Calu3 (cell line): Measurements from ENCODE around the gene RAB5B. TPM values are rescaled to one million over a fixed set of nuclear protein-coding genes. Genes with fewer than 3 reads are reported as not detected.

Source experiments
- BruUV-seq: library from RNA; stranded (reverse); fragments of 400-500 nt; replicated peaks from 2 replicates; lab custom pipeline; 2021; lab: Mats Ljungman, UMichigan
- CTCF ChIA-PET: fragments of 300-600 bp; sonication (Branson Sonifier 250); formaldehyde crosslinking; loops from one replicate; lab custom pipeline; 2022; ENCODE audit warnings: antibody characterized with exemption; lab: Charles Lee
- DNase-seq: peaks from one replicate; pipeline ENCODE4 v3.0.0; 2022
- H3K27ac Mint-ChIP-seq: one replicate; pipeline ENCODE4 v1.8.0; 2022; ENCODE audit warnings: mixed read lengths; ENCODE audit not compliant: unreplicated experiment
- H3K27me3 Mint-ChIP-seq: one replicate; pipeline ENCODE4 v1.8.0; 2022; ENCODE audit warnings: mixed read lengths; ENCODE audit not compliant: unreplicated experiment
- H3K36me3 Mint-ChIP-seq: one replicate; pipeline ENCODE4 v1.8.0; 2022; ENCODE audit warnings: mild to moderate bottlenecking, moderate library complexity, mixed read lengths; ENCODE audit not compliant: insufficient read depth, unreplicated experiment
- H3K4me1 Mint-ChIP-seq: one replicate; pipeline ENCODE4 v1.8.0; 2022; ENCODE audit warnings: mild to moderate bottlenecking, low read depth, mixed read lengths; ENCODE audit not compliant: unreplicated experiment
- H3K4me3 Mint-ChIP-seq: one replicate; pipeline ENCODE4 v1.8.0; 2022; ENCODE audit warnings: mild to moderate bottlenecking, low read depth, moderate library complexity, mixed read lengths; ENCODE audit not compliant: unreplicated experiment
- H3K9me3 Mint-ChIP-seq: one replicate; pipeline ENCODE4 v1.8.0; 2022; ENCODE audit warnings: low read depth, mixed read lengths; ENCODE audit not compliant: unreplicated experiment
- intact Hi-C: fragments of 100-400 bp; cut with micrococcal nuclease; formaldehyde crosslinking; loops from one replicate; pipeline ENCODE4 v1.10.0; 2022; ENCODE audit not compliant: unreplicated experiment
- total RNA-seq: library from RNA; stranded (reverse); gene quantifications from 2 replicates; pipeline ENCODE4 v1.2.3, GENCODE V29; 2022
- TF ChIP-seq, protein P1 (sequence below): fragments of 200-600 bp; IDR thresholded peaks from one replicate; pipeline ENCODE4 v1.8.0; 2022; ENCODE audit warnings: antibody characterized with exemption; ENCODE audit not compliant: unreplicated experiment

The RAB5B gene
- total RNA-seq, 1 experiment from 2014 or later: 91.6 TPM

DNA sequence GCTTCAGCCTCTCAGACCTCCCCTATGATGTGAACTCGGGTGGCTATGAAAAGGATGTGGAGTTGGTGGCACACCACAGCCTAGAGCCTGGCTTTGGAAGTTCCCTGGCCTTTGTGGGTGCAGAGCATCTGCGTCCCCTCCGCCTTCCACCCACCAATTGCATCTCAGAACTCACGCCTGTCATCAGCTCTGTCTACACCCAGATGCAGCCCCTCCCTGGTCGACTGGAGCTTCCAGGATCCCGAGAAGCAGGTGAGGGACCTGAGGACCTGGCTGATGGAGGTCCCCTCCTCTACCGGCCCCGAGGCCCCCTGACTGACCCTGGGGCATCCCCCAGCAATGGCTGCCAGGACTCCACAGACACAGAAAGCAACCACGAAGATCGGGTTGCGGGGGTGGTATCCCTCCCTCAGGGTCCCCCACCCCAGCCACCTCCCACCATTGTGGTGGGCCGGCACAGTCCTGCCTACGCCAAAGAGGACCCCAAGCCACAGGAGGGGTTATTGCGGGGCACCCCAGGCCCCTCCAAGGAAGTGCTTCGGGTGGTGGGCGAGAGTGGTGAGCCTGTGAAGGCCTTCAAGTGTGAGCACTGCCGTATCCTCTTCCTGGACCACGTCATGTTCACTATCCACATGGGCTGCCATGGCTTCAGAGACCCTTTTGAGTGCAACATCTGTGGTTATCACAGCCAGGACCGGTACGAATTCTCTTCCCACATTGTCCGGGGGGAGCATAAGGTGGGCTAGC lies 60.9 kb downstream of the RAB5B start:
- H3K27me3 Mint-ChIP-seq: no peaks in the 10 kb centered on the region
- H3K4me1 Mint-ChIP-seq: peaks cover 2% of the 10 kb centered on the region
- CTCF ChIA-PET: no interaction called here
- no peak overlapping the region for H3K27ac Mint-ChIP-seq
- DNase-seq: no peak
- no TSS peak for BruUV-seq
- TF ChIP-seq, protein P1, sequence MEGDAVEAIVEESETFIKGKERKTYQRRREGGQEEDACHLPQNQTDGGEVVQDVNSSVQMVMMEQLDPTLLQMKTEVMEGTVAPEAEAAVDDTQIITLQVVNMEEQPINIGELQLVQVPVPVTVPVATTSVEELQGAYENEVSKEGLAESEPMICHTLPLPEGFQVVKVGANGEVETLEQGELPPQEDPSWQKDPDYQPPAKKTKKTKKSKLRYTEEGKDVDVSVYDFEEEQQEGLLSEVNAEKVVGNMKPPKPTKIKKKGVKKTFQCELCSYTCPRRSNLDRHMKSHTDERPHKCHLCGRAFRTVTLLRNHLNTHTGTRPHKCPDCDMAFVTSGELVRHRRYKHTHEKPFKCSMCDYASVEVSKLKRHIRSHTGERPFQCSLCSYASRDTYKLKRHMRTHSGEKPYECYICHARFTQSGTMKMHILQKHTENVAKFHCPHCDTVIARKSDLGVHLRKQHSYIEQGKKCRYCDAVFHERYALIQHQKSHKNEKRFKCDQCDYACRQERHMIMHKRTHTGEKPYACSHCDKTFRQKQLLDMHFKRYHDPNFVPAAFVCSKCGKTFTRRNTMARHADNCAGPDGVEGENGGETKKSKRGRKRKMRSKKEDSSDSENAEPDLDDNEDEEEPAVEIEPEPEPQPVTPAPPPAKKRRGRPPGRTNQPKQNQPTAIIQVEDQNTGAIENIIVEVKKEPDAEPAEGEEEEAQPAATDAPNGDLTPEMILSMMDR: no peak
- intact Hi-C loops: no loop called here
- H3K4me3 Mint-ChIP-seq: no peak overlapping the region
- no peaks in the 10 kb centered on the region for H3K9me3 Mint-ChIP-seq
- H3K36me3 Mint-ChIP-seq: peaks cover 3% of the 10 kb centered on the region

DNA sequence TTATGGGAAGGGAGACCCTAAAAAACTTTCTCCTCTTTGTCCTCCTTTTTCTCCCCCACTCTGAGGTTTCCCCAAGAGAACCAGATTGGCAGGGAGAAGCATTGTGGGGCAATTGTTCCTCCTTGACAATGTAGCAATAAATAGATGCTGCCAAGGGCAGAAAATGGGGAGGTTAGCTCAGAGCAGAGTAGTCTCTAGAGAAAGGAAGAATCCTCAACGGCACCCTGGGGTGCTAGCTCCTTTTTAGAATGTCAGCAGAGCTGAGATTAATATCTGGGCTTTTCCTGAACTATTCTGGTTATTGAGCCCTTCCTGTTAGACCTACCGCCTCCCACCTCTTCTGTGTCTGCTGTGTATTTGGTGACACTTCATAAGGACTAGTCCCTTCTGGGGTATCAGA lies 63.3 kb downstream of the RAB5B start:
- intact Hi-C loops: no loop called here
- CTCF ChIA-PET: interaction anchor here (0.7 to 1.1 kb wide), 2 partner anchors 40 to 43 kb away, joined by 3 read pairs; partner anchors contain the start of gene SUOX
- Mint-ChIP-seq H3K4me3 (no peak overlapping the region), H3K36me3 (peaks cover 19% of the 10 kb centered on the region), H3K9me3 (no peaks in the 10 kb centered on the region), H3K27ac (no peak overlapping the region), H3K4me1 (no peaks in the 10 kb centered on the region), H3K27me3 (no peaks in the 10 kb centered on the region)
- TF ChIP-seq, protein P1: no peak
- no peak for DNase-seq
- BruUV-seq: no TSS peak

DNA sequence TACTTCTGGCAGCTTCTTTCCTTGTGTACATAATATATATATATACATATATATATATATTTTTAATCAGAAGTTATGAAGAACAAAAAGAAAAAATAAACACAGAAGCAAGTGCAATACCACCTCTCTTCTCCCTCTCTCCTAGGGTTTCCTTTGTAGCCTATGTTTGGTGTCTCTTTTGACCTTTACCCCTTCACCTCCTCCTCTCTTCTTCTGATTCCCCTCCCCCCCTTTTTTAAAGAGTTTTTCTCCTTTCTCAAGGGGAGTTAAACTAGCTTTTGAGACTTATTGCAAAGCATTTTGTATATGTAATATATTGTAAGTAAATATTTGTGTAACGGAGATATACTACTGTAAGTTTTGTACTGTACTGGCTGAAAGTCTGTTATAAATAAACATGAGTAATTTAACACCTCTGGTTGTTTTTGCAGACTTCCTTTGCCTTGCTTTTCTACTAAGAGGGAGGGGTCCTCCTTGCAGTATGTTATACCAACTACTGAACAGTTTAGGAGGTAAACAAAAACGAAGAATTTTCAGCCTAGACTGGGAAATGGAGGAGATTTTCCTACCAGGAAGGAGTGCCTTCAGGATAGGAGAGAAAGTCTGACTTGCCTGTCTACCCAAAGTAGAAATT lies 64.3 kb downstream of the RAB5B start:
- no peaks in the 10 kb centered on the region for H3K9me3 Mint-ChIP-seq
- peaks cover 29% of the 10 kb centered on the region for H3K36me3 Mint-ChIP-seq
- H3K4me3 Mint-ChIP-seq: no peak overlapping the region
- H3K27ac Mint-ChIP-seq: no peak overlapping the region
- DNase-seq: no peak
- peaks cover 5% of the 10 kb centered on the region for H3K4me1 Mint-ChIP-seq
- intact Hi-C loops: no loop called here
- BruUV-seq: no TSS peak
- no peaks in the 10 kb centered on the region for H3K27me3 Mint-ChIP-seq
- CTCF ChIA-PET: interaction anchor here (0.7 to 1.1 kb wide), 4 partner anchors 35 to 299 kb away, joined by 3 to 5 read pairs (median 3); partner anchors contain the start of gene SUOX
- TF ChIP-seq, protein P1: no peak

DNA sequence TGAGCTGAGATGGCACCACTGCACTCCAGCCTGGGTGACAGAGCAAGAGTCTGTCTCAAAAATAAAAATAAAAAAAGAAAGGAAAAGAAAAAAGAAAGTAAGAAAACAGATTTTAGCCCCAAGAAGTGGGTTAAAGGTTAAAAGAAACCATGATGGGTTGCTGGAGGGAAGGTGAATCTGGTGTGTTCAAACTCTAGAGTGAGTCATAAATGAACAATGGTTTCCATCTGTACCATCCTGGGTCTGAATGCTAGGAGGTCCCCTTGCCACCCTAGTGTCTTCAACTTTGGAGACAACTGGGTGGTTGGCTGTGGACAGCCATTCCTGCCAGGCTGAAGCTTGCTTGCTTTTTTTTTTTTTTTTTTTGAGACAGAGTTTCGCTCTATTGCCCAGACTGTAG lies 66.3 kb downstream of the RAB5B start:
- DNase-seq: no peak
- Mint-ChIP-seq H3K4me3 (peak overlapping the region; percentile 90), H3K36me3 (peaks cover 46% of the 10 kb centered on the region), H3K27ac (no peak overlapping the region), H3K9me3 (no peaks in the 10 kb centered on the region), H3K4me1 (peaks cover 11% of the 10 kb centered on the region), H3K27me3 (no peaks in the 10 kb centered on the region)
- TF ChIP-seq, protein P1: no peak
- BruUV-seq: no TSS peak
- intact Hi-C loops: loop anchor here (2.0 to 10.0 kb wide), 3 partner anchors 145 to 301 kb away; partner anchors contain the start of genes ORMDL2, SARNP and SMARCC2
- CTCF ChIA-PET: interaction anchor here (0.6 to 2.1 kb wide), 2 partner anchors 44 to 298 kb away, joined by 3 to 12 read pairs; partner anchors contain the start of genes IL23A and SUOX
